NCI-H1436 treated with DMSO at 0.1 percent for 48 hours (cell line): ENCODE results near the gene SP1.
A peak's percentile ranks its signal among the peaks of the same experiment; 100 is the strongest.
"Not testable (repeated sequence)": the region's sequence is repeated elsewhere in the genome, so short reads cannot be mapped to it uniquely, and the experiment has no call there.

Experiments
- DNase-seq: peaks from one replicate; lab custom pipeline; 2025; lab: John Stamatoyannopoulos, UW

Gene SP1

GRCh38 chr12:53358836-53359419, 21.0 kb upstream of the SP1 start:
- no peak for DNase-seq

- not testable (repeated sequence) for DNase-seq
Observed at GRCh38 chr12:53361638-53362037, 18.3 kb upstream of the SP1 start.

GRCh38 chr12:53365245-53365904, 14.6 kb upstream of the SP1 start:
- DNase-seq: no peak

- not testable (repeated sequence) for DNase-seq
Observed at GRCh38 chr12:53373554-53374133, 6.3 kb upstream of the SP1 start.

- not testable (repeated sequence) for DNase-seq
Observed at GRCh38 chr12:53374277-53374676, 5.7 kb upstream of the SP1 start.

GRCh38 chr12:53376747-53377146, 3.2 kb upstream of the SP1 start:
- DNase-seq: no peak

- no peak for DNase-seq
Observed at GRCh38 chr12:53378222-53378621, 1.8 kb upstream of the SP1 start.

- DNase-seq: no peak
Observed at GRCh38 chr12:53378724-53379388, 1.1 kb upstream of the SP1 start.

GRCh38 chr12:53379389-53380103, 430 bp upstream of the SP1 start:
- peak; percentile 100 for DNase-seq

GRCh38 chr12:53380794-53381730, 1.1 kb downstream of the SP1 start:
- DNase-seq: no peak

GRCh38 chr12:53381731-53382630, 2.0 kb downstream of the SP1 start:
- no peak for DNase-seq

GRCh38 chr12:53383258-53383657, 3.3 kb downstream of the SP1 start:
- DNase-seq: no peak

GRCh38 chr12:53386381-53386780, 6.4 kb downstream of the SP1 start:
- not testable (repeated sequence) for DNase-seq

GRCh38 chr12:53388932-53389331, 9.0 kb downstream of the SP1 start:
- no peak for DNase-seq

- DNase-seq: no peak
Observed at GRCh38 chr12:53389702-53390101, 9.7 kb downstream of the SP1 start.

GRCh38 chr12:53391724-53392123, 11.7 kb downstream of the SP1 start:
- no peak for DNase-seq

- no peak for DNase-seq
Observed at GRCh38 chr12:53399896-53400295, 19.9 kb downstream of the SP1 start.

GRCh38 chr12:53402351-53402750, 22.4 kb downstream of the SP1 start:
- DNase-seq: not testable (repeated sequence)

GRCh38 chr12:53402871-53403270, 22.9 kb downstream of the SP1 start:
- no peak for DNase-seq

- DNase-seq: no peak
Observed at GRCh38 chr12:53410951-53411350, 31.0 kb downstream of the SP1 start.
